NCI-H2029 treated with DMSO at 0.1 percent for 48 hours (cell line): ENCODE data around the gene TMPRSS15.
"Not testable (repeated sequence)": the region's sequence is repeated elsewhere in the genome, so short reads cannot be mapped to it uniquely, and the experiment has no call there.

Source experiments
- DNase-seq: peaks from one replicate; lab custom pipeline; 2025; lab: John Stamatoyannopoulos, UW

The TMPRSS15 gene

GRCh38 chr21:18403735-18404450, at the start of gene TMPRSS15:
Gene TMPRSS15 (minus strand): TSS chr21:18403785. CDS start chr21:18403622, 163 bp downstream.
- DNase-seq = no peak

GRCh38 chr21:18451670-18452069, 48.1 kb upstream of the TMPRSS15 start:
- no peak for DNase-seq

DNA sequence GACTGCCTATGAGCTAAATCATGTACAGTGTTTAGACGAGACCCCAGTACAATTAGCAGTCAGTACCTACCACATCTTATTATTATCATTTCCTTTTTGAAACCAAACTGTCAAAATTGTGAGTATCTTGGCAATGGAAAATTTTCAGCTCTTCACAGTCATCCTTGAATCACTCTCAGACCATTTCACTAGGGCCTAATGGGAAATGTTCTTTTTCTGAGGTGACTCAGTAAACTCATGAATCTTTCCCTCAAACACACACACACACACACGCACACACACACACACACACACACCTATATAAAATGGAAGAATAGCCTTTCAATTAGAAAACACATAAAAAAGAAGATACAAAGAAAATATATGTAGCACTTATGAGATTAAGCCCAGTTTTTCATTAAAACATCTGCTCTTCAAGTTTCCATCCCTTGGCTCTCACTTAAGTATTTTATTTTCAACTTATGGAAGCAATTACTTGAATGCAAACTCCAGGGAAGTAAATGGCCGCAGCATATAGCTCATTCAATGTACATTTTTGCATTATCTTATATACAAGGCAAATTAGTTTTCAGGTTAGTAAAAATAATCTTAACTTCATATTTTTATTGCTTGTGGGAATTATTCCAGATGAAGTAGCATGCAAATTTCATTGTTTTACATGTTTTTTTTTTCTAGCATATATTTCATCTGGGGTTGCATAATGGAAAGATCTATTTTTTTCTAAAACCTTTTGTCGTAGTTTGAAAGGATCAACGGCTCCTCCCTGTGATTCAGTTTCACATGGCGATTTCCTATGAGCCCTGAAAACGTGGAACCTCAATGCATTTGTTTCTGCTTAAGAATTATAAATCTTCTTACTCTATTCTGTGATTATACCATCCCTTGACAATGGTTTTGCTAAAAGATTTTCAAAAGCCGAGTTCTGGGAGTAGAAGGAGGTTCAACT, 46.3 kb upstream of the TMPRSS15 start:
- no peak for DNase-seq

- no peak for DNase-seq
These were observed 40.1 kb upstream of the TMPRSS15 start for GRCh38 chr21:18443701-18444100.

GRCh38 chr21:18443085-18443484, 39.5 kb upstream of the TMPRSS15 start:
- no peak for DNase-seq

DNA sequence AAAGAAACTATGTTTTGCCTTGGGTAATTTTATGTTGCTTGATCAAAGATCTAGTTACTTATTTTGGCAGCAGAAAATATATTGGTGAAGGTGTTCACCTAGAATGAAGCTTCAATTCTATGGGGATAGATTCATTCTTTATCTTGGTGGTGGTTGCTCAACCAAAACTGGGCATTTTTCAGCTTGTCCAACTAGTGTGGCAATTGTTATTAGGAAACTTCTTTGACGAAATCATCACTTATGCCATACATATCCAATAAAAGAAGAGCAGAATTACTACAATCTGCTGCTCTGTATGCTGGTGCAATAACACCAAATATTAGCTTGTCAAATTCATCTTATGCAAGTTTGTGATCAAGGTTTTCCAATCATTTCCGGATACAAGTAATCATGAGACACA, 26.8 kb upstream of the TMPRSS15 start:
- DNase-seq = no peak

- no peak for DNase-seq
These were observed 20.7 kb upstream of the TMPRSS15 start for GRCh38 chr21:18424276-18424675.

GRCh38 chr21:18417141-18417790, 13.7 kb upstream of the TMPRSS15 start:
- DNase-seq = no peak

DNA sequence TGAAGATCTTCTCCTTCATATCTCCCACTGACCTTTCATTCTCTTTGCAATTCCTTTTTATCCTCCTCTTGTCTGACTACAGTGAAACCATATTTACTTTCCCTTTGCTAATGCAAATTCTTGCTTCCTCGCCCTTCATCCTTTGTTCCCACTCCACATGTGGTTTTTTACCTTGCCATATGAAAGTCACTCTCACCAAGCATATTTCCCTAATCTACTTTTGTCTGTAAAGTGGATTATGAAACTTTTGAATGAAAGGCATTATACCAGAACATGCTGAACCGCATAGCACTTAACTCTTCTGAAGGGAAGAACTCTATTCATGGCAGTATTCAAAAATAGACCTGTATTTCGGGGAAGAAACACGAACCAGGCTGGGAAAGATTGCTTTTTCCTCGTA, 8.0 kb upstream of the TMPRSS15 start:
- no peak for DNase-seq

DNA sequence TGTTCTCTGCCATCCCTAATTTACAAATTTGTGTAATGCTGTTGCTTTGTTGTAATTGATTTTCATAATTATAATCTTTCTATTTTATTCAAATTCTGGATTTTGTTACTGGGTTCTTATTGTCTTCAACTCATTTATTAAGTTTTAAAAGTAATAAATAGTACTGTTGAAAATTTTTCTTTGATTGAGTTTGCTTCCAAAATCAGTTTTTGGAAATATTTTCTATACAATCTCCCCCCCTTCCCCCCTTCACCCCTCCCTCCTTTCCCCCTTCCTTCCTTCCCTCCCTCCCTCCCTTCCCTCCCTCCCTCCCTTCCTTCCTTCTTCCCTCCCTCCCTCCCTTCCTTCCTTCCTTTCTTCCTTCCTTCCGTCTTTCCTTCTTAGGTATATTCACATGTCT, 6.0 kb upstream of the TMPRSS15 start:
- DNase-seq = no peak

DNA sequence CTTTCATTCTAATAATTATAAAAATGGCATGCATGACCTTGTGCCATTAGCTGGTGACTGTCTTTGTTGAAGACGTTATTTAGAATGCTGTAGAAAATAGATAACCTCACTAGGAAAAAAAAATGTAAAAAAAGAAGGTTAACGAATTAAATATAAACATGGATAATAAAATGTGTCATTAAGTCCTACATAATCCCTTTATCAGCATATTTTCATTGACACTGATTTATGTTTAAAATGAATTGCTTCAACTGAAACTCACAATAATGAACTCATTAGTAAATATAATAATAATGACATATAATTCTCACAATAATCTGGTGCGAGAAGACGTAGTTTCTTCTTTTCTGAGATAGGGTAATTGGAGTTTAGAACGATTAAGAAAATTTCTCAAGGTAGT, 4.7 kb downstream of the TMPRSS15 start:
- DNase-seq = no peak

DNA sequence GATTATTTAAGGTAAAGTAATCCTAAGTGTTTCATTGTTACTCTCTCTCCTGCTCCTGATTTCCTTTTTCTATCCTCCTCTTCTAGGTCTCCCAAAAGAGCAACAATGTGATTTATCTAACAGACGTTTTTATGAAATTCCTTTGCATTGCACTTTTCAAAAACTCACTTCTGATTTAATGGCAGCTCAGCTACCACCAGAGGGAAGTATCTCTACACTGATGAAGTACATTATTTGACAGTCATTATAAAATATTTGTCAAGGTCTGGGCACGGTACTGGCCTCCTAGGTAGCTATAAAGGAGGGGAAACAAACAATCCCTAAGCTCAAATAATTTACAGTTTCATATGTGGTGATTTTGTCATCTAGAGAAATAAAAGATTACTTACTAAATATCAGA, 15.6 kb downstream of the TMPRSS15 start:
- no peak for DNase-seq

DNA sequence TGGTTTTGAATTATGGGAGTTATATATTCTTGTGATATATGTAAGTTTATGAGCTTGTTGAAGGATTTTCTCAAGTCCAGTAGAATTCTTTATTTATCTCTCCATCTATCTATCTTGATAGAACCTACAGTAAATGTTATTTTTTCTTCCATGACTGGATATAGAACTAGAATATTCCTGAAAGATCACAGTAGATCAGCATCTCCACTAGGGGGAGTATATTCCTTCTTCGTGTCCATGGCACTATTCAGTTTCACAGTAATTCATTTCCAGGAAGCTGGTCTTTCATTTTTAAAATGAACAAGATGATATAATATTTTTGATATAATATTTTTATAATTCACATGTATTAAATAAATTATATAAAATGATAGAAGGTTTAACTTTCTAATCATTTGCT, 18.8 kb downstream of the TMPRSS15 start:
- no peak for DNase-seq

DNA sequence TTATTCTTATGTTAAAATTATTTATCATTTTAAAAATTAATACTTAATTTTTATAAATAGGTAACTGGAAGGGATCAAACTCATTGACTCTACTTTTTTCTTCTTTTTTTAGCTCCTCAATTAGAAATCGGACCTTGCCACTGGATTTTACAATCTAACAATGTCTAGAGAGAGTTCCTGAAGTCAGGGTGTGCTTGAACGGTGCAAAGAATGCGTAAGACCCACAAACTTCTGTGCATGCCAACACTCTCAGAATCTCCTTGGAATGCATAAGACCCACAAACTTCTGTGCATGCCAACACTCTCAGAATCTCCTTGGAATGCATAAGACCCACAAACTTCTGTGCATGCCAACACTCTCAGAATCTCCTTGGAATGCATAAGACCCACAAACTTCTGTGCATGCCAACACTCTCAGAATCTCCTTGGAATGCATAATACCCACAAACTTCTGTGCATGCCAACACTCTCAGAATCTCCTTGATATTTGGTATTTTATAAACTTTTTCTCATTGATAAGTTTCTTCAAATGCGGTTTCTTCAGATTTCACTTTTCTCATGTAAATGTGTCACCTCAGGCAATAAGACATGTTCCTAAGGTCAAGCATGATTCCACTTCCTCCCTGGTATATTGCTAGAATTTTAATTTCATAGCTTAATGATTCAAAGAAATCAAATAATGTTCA, 20.5 kb downstream of the TMPRSS15 start:
- DNase-seq = not testable (repeated sequence)

- no peak for DNase-seq
These were observed 21.4 kb downstream of the TMPRSS15 start for GRCh38 chr21:18382141-18382540.

- no peak for DNase-seq
These were observed 30.0 kb downstream of the TMPRSS15 start for GRCh38 chr21:18373606-18374005.

DNA sequence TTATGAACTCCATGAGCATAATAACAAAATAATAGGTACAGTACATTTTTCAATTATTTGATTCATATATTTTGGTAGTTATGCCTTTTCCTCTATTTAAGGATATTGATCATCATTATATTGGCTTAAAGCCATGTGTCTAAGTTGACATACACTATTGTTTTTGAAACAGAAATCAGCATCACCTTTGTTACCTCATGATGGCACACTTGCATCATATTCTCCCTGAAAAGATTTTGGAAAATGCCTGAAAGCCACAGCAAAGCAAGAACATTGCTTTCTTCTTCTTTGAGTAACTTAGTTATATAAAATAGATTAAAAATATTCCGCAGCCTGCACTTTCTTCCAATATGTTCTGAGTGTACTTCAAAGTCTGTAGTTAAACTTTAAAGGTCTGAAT, 33.3 kb downstream of the TMPRSS15 start:
- DNase-seq = no peak

DNA sequence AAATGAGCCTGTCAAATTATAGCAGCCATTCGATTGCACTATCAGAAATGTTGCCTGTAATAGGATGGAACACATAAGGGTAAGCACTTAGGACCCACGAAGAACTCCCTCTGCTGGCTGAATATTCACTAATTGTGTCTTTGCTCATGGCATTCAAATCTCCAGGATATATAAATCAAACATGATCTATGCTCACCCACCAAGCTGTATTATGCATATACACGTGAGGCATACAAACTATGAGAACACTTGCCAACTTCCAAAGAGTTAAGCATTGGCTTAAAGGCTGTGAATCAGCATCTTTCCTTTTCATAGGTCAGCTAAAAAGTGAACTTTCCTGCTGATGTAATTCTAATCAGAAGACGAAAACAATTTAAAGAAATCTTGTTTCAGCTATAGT, 34.5 kb downstream of the TMPRSS15 start:
- no peak for DNase-seq

GRCh38 chr21:18368205-18368604, 35.4 kb downstream of the TMPRSS15 start:
- DNase-seq = no peak

- DNase-seq = no peak
These were observed 46.8 kb downstream of the TMPRSS15 start for GRCh38 chr21:18356801-18357200.

- DNase-seq = no peak
These were observed 48.6 kb downstream of the TMPRSS15 start for GRCh38 chr21:18354947-18355346.

DNA sequence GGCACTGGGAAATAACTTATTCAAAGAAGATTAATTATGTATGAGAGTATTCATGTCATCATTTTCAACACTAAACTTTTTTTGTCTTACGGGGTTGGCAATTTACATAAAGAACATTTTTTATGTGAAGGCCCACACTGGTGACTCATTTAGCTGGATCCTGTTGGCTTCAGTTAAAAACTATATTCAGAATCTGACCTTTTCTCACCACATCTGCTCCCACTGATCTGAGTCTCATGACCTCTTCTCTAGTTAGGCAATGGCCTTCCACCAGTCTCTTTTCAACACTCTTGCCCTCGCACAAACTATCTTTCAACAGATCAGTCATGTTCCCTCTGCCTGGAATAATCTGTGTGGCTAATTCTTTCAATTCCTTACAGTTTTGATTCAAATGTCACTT, 53.4 kb downstream of the TMPRSS15 start:
- DNase-seq = no peak
